ENCODE measurements around the gene PKHD1. TPM values are rescaled to one million over a fixed set of nuclear protein-coding genes. Genes with fewer than 3 reads are reported as not detected.

PKHD1 gene
- total RNA-seq, 1 experiment from 2014 or later: not detected

DNA sequence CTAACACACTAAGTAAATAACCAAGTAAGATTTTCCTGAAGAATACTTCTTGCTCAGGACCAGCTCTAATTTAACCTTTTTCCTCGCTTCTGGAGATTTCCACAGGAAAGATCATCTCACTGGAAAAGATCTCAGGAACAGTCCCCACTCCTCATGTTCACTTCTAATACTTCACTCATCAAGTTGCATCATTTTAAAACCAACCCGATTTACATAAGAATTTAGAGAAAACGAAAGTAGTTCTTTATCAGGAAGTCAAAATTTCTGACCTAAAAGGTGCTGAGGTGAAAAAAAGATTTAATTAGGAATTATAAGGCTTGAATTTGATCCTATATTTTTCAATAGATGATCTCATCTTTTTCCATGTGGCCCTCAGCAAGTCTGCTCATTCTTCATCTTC is 46.6 kb upstream of the PKHD1 start:
- H3K36me3 ChIP-seq (ENCODE audit: control insufficient read depth, insufficient read depth, low read length): no peaks in the 10 kb centered on the region
- no peak overlapping the region for H3K4me3 ChIP-seq (ENCODE audit: low read depth in 2 of 2, low read length in 2 of 2)
- no peaks in the 10 kb centered on the region for H3K9me3 ChIP-seq (ENCODE audit: control insufficient read depth, insufficient read depth, low read depth, low read length)
- POLR2A ChIA-PET: no interaction called here
- H3K27ac ChIP-seq (ENCODE audit: low read length): no peak overlapping the region
- ATAC-seq (no peak), DNase-seq (ENCODE audit: low read depth, low spot score) (no peak)
- no peak for TF ChIP-seq TCF7L2 (IDR thresholded peaks at IDR 0.05; ENCODE audit: low read depth, low read length)
- H3K4me1 ChIP-seq (ENCODE audit: control insufficient read depth, insufficient read depth, low read length): no peaks in the 10 kb centered on the region
- CTCF ChIA-PET: no interaction called here
- intact Hi-C loops (cut with micrococcal nuclease; ENCODE audit: unreplicated experiment): no loop called here
- in situ Hi-C loops (cut with HindIII; ENCODE audit: low pct_unique_long_range_greater_than_20kb, low sequenced_read_pairs): no loop called here
- no TSS peak for BruUV-seq (replicated peaks)
- H3K27me3 ChIP-seq (ENCODE audit: control insufficient read depth, insufficient read depth, low read length): peaks cover 14% of the 10 kb centered on the region

DNA sequence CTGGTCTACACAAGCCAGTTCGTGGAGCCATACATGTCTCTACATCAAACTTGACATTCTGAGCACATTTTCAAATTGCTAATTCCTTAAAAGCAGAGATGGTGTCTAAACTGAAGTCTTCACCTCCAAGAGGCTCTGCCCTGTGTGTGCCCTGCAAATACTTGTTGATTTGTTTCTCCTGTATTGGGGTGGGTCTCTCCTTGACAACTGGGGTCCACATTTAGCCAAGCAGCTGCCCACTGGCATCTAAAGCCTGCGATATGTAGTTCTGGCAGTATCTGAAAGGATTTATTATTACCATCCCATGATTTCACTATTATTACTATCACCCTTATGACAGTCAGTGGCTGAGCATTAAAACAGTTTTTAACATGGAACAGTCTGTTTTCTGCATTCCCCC is 45.9 kb upstream of the PKHD1 start:
- H3K36me3 ChIP-seq (ENCODE audit: control insufficient read depth, insufficient read depth, low read length): no peaks in the 10 kb centered on the region
- H3K4me1 ChIP-seq (ENCODE audit: control insufficient read depth, insufficient read depth, low read length): no peaks in the 10 kb centered on the region
- TF ChIP-seq SIN3A (IDR thresholded peaks at IDR 0.05; ENCODE audit: borderline replicate concordance, insufficient read depth, low read depth, low read length) (no peak), TCF7L2 (IDR thresholded peaks at IDR 0.05; ENCODE audit: low read depth, low read length) (no peak), POLR2AphosphoS5 (IDR thresholded peaks at IDR 0.05; ENCODE audit: low read depth, low read length) (no peak), CTCF (IDR thresholded peaks at IDR 0.05) (no peak), REST (IDR thresholded peaks at IDR 0.05; ENCODE audit: insufficient read depth in 1 of 2, low read depth in 2 of 2, low read length in 1 of 2) (no peak)
- no peak overlapping the region for H3K4me3 ChIP-seq (ENCODE audit: low read depth in 2 of 2, low read length in 2 of 2)
- in situ Hi-C loops (cut with HindIII; ENCODE audit: low pct_unique_long_range_greater_than_20kb, low sequenced_read_pairs): no loop called here
- H3K27ac ChIP-seq (ENCODE audit: low read length): no peak overlapping the region
- no peaks in the 10 kb centered on the region for H3K9me3 ChIP-seq (ENCODE audit: control insufficient read depth, insufficient read depth, low read depth, low read length)
- POLR2A ChIA-PET: no interaction called here
- DNase-seq (ENCODE audit: low read depth, low spot score) (no peak), ATAC-seq (no peak)
- intact Hi-C loops (cut with micrococcal nuclease; ENCODE audit: unreplicated experiment): no loop called here
- CTCF ChIA-PET: no interaction called here
- H3K27me3 ChIP-seq (ENCODE audit: control insufficient read depth, insufficient read depth, low read length): peaks cover 11% of the 10 kb centered on the region; the same call in 1 of the 2 replicates
- no TSS peak for BruUV-seq (replicated peaks)

- DNase-seq (ENCODE audit: low read depth, low spot score) (no peak), ATAC-seq (no peak)
- Histone ChIP-seq H3K36me3 (ENCODE audit: control insufficient read depth, insufficient read depth, low read length) (no peaks in the 10 kb centered on the region), H3K27ac (ENCODE audit: low read length) (no peak overlapping the region), H3K27me3 (ENCODE audit: control insufficient read depth, insufficient read depth, low read length) (peaks cover 11% of the 10 kb centered on the region; the same call in 1 of the 2 replicates), H3K4me1 (ENCODE audit: control insufficient read depth, insufficient read depth, low read length) (no peaks in the 10 kb centered on the region), H3K4me3 (ENCODE audit: low read depth in 2 of 2, low read length in 2 of 2) (no peak overlapping the region), H3K9me3 (ENCODE audit: control insufficient read depth, insufficient read depth, low read depth, low read length) (no peaks in the 10 kb centered on the region)
- ChIA-PET POLR2A (no interaction called here), CTCF (interaction anchor here (0.6 kb wide), 1 partner anchor 500 kb away, joined by 3 read pairs; no protein-coding TSS in a partner anchor)
- TF ChIP-seq TCF7L2 (IDR thresholded peaks at IDR 0.05; ENCODE audit: low read depth, low read length) (no peak), SIN3A (IDR thresholded peaks at IDR 0.05; ENCODE audit: borderline replicate concordance, insufficient read depth, low read depth, low read length) (no peak), REST (IDR thresholded peaks at IDR 0.05; ENCODE audit: insufficient read depth in 1 of 2, low read depth in 2 of 2, low read length in 1 of 2) (no peak), POLR2AphosphoS5 (IDR thresholded peaks at IDR 0.05; ENCODE audit: low read depth, low read length) (no peak), CTCF (IDR thresholded peaks at IDR 0.05) (no peak)
- intact Hi-C loops (cut with micrococcal nuclease; ENCODE audit: unreplicated experiment): no loop called here
- in situ Hi-C loops (cut with HindIII; ENCODE audit: low pct_unique_long_range_greater_than_20kb, low sequenced_read_pairs): no loop called here
- BruUV-seq (replicated peaks): no TSS peak
These were observed 44.9 kb upstream of the PKHD1 start for GRCh38 chr6:52132292-52132691.
